A172 (cell line): Measurements from ENCODE around the gene ARPC5. TPM values are rescaled to one million over a fixed set of nuclear protein-coding genes. Genes with fewer than 3 reads are reported as not detected.

Source experiments
- DNase-seq: peaks from one replicate; pipeline ENCODE4 v3.0.0-alpha.2; 2015; ENCODE audit warnings: low spot score
- total RNA-seq: library from RNA; depleted of rRNA; stranded (reverse); fragments of >200 nt; shearing (Covaris generic); gene quantifications from 2 replicates; pipeline ENCODE4 v1.2.3, GENCODE V29; 2014

ARPC5 gene
- total RNA-seq, 1 experiment from 2014 or later: 446 TPM

DNA sequence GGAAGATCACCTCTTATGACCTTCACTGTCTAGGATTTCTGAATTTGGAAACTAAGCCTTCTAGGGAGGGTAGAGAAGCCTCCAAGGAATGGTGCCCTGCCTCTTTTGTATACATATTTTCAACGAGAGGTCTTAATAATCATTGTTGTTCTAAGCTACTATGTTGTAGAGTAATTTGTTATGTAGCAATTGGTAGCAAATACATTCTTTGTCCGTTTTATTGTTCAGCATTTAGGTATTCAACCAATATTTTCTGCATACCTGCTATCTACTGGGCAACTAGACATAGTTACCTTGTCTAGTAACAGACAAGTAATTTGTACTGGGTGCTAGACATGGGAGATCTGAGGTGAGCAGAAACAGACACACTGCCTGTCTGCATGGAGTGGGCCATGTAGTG lies 24.6 kb downstream of the ARPC5 start:
- no peak for DNase-seq

DNA sequence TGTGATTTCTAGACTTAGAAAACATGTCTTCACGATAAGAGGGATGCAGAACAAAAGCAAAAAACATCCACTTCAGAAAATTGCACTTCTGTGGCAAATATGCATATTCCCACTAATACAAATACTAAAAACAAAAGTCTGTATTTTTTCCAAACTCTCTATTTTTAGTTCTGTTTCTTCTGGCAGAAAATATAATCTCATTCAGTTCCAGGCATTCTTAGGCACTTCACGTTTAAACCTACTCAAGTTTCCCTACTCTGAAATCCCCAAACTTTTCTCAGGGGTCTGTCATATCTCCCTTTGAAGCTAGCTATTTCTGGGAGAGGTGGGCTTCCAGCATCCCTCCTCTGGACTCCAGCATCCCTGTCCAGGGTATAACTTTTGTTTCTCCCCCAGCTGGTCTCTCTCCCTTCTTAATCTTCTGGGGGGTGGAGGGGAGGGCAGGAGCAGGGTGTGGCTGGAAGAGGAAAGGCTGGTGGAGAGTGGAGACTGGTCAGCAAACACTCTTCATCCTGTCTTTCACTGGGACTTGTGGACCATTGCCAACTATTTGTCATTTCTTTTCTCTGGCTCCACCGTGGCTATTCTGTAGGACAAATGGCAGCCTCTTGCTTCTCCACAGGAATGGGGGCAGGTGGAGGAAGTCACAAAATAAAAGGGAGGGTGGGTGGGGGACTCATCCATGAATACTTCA lies 25.7 kb downstream of the ARPC5 start:
- DNase-seq: peak; percentile 73

DNA sequence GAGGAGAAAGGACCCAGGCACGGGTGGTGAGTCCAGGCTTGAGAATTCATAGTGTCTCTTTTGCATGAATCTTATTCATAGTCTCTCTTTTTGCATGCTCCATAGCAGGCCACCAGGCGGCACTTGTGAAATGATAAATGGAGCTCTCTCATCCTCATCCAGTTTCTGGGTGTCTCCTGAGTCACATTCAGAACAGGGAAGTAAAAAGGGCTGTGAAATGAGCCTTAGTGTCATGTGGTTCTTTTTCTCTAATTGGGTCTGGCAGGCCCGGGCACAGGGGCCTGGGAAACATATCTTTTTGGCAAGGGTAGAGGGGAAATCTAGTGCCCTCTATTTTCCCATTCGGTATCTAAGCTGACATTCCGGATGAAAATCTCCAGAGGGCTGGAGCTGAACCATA lies 26.3 kb downstream of the ARPC5 start:
- peak; percentile 78 for DNase-seq

DNA sequence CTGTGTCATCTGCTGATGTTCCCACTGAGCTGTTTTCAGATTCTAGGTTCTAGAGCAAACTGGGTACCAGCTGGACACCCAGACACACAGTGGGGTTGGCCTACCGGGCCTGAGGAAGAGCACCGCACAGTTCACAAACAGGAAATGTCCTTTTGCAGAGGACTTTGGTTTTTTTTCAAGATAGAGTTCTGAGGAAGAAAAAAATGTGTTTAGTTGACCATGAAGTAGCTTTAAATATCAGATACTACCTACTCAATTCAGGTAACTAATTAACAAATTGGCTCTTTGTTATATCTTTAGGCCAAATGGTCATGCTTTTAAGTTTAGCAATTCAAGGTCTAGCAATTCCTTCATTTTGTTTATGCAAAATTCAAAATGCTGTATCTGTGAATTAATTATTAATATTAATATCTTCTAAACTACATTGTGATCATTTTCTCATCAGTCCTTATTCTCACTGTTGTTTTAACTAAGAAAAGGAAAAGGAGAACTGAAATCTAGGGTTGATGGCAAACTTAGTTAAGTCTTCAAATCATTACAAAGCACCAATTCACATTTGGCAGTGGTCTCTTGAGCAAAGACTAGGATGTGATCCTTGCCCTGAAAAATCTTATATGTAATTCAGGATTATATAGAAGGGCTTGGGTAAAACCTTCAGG lies 28.1 kb downstream of the ARPC5 start:
- DNase-seq: no peak

DNA sequence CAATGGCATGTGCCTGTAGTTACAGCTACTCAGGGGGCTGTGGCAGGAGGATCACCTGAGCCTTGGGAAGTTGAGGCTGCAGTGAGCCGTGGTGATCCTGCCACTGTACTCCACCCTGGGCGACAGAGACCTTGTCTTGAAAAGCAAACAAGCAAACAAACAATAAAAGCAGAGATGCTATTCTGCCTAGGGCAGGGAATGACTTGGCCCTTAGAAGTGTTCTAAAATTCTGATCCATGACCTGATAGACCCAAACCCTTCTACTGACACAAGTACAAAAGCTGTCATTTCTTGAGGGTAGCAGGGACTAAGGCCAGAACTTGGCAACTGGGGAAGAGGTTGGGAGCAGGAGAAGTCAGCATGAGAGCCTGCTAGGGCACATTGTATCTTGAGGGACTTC lies 29.7 kb downstream of the ARPC5 start:
- no peak for DNase-seq

DNA sequence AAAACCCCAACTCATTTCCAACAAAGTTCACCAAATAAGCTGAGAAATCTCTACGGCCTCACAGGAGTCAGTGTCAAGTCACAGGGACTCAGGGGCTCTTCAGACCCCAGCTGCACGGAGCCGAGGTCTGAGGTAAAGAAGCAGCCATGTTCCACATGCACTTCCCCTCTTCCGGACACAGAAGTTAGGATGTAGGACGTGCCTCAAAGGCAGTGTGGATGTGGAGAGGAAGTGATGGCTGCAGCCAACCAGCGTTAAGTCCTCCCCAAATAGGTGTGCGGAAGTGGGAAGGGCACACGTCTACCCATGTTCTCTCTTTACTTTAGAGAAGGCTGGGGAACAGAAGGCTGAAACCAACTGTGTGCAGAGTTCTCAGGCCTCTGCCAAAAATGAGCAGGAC lies 30.8 kb downstream of the ARPC5 start:
- no peak for DNase-seq

DNA sequence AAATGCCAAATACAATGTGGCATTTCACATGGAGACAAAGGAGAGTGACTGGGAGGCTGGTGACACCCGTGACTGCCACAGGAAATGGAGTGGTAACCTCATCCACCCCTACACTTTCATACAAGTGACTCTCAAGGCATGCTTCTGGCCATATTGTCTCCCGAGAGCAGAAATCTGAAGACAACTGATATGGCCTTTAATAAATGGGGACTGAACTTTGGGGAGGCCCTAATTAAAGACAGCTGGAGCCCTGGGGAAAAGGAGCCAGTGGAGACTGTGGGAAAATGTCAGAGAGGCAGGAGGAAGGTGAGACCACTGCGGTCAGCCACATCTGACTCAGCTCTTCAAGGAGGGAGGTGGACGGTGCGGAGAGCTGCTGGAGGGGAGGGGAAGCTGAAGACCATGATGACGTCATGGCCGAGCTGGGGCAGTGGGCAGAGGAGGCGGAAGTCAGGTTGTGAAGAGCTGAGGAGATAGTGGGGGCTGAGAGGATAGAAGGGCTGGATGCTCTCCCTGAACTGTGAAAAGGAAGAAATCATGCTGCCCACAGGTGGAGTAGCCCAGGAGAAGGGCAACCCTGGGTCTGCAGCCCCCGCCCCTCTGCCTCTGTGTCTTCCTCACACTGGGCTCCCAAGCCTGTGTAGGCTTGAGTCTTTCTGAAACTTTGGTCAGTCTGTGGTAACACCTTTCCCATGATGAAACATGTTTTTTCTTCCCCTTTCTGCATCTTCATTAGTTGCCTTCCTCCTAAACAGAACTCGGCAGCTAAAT lies 31.4 kb downstream of the ARPC5 start:
- DNase-seq: peak; percentile 96

DNA sequence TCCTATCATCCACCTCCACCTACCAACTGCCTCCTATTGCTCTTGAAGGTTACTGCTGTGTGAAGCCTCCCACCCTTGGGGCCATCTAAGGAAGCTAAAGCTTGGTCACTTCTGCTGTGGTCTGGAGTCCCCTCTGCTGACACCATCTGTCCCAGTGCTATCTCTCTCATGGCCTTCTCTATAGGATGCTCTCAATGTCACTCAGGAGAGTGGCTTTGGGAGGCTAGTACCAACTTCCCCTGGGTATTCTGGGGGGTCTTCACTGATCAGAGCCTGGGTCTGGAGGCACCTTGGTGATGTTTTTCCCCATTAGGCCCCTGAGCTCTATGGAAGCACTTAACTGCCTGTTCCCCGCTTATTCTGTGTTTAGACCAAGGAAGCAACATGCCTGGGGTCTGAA lies 33.1 kb downstream of the ARPC5 start:
- no peak for DNase-seq

DNA sequence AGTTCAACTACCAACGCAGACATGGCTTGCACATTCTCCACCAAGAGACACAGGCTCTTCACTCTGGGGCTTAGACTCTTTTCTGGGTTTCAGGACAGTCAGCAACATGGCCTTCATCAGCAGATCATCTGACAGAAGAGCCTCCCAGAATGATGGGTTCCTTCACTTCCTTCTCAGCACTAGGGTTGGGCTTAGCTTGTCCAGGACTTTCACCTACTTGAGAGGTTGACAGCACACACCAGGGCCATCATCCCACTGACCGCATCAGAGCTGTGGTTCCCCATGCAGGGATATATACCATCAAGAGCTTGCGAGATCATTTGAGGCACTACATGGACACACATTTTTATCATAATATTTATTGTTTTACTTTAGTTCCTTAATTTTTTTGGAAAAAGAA lies 34.9 kb downstream of the ARPC5 start:
- no peak for DNase-seq

DNA sequence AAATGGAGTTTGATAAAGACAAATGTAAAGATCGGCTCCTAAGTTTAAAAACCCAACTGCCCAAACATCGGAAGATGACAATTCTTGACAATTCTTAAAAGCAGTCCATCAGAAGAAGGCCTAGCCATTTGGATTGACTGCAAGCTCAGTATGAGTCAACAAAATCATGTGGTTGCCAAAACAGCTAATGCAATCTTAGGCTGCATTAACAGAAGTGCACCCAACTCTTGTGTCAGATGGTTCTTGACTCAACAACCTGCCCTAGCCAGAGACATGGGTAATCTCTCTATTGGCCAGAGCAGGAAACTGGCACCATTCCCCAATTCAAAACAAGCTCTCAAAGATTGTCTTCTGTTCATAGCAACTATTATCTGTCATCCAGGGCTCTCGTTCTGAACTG lies 35.4 kb downstream of the ARPC5 start:
- DNase-seq: peak; percentile 60

DNA sequence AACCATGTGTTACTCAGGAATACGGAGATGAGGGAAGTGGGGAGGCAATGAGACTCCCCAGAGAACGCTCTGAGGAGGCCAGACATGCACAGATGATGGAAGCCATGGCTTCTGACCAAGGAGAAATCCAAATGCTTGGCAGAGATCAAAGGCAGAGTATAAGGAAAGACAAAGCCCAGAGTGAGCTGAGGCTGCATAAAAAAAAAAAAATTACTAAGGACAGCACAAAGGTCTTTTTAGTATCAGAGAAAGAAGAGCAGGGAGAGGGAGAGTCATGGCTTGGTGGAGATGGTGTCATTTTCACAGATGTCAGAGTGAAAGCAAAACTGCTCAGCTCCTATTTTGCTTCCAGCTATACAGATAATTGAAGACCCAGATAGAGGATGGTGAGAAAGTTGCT lies 37.2 kb downstream of the ARPC5 start:
- DNase-seq: no peak

DNA sequence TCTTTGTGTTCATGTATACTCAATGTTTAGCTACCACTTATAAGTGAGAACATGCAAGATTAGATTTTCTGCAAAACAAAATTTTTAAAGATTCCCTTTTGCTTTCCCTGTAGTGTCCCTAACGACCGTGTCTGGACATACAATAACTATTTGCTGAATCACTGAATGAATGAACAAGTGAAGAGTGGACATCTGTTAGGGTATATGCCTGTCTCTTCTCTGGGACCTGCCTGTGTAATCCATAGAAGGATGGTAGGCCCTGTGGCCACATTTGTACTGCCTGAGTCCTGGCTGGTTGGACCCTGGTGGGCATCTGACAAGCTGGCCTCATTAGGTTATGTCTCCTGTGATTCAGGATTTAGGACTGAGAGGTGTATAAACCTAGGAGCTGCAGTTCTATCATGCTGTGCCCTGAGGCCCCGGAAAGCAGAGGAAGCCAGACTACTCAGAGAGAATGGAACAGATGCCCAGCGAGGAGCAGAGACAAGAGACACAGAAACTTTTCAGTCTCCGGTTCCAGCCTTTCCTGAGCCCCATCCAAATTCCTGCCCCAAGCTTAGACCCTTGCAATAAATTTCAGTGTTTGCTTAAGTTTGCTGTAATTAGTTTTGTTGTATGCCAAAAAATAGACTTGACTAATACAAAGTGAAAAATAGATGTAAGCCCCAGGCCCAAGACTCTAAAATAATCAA lies 37.8 kb downstream of the ARPC5 start:
- no peak for DNase-seq

DNA sequence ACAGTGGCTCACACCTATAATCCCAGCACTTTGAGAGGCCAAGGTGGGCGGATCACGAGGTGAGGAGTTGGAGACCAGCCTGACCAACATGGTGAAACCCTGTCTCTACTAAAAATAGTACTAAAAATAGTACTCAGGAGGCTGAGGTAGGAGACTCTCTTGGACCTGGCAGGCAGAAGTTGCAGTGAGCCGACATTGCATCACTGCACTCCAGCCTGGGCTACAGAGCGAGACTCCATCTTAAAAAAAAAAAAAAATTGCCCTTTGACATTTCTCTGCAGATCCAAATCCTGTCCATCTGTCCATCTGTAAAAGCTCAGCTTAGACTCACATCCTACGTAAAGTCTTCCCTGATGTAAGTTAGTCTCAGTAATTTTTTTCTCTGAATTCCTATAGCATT lies 39.1 kb downstream of the ARPC5 start:
- no peak for DNase-seq

DNA sequence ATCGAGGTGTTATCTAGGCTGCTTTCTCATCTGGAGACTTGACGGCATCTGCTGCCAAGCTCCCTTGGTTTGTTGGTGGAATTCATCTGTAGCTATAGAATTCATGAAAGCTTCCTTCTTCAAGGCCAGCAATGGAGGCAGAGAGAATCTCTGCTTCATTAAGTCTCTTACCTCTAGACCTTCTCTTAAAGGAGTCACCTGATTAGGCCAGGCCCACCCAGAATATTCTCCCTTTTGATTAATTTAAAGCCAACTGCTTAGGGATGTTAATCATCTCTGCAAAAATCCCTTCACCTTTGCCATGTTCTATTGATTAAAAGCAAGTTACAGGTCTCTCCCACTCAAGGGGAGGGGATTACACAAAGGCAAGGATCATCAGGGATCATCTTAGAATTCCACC lies 40.0 kb downstream of the ARPC5 start:
- no peak for DNase-seq

DNA sequence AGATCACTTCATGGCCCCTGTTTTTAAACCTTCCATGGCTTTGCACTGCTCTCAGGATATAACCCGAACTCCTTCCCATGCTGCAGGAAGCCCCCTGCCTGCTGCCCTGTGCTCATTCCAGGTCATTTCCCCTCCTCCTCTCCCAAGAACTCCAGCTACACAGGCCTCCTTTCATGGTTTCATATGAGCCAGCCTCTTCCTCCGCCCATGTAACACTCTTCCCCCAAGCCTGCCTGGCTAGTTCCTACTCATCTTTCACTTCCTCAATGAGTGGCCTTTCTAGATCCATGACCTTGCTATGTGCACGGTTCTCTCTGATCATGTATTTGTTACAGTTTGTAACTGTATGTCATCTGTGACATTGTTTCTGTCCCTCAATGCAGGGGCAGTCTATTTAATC lies 42.2 kb downstream of the ARPC5 start:
- DNase-seq: no peak

DNA sequence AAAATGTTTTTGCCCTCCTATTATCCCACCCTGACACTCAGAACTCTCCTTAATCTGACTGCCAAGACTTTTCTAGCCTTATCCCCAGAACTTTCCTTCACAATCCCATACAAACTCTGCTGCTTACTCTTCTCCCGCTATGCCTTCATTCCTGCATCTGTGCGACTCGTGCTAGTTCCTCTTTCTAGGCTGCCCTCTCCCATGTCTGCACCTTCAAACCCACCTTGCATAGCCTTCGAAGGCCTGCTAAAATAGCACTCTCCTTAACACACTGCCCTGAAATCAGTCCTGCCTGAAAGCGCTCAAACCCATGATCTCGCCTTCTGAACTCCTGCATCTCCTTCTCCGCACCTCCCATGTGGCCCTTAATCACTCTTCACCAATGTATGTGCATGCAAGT lies 42.9 kb downstream of the ARPC5 start:
- DNase-seq: no peak

DNA sequence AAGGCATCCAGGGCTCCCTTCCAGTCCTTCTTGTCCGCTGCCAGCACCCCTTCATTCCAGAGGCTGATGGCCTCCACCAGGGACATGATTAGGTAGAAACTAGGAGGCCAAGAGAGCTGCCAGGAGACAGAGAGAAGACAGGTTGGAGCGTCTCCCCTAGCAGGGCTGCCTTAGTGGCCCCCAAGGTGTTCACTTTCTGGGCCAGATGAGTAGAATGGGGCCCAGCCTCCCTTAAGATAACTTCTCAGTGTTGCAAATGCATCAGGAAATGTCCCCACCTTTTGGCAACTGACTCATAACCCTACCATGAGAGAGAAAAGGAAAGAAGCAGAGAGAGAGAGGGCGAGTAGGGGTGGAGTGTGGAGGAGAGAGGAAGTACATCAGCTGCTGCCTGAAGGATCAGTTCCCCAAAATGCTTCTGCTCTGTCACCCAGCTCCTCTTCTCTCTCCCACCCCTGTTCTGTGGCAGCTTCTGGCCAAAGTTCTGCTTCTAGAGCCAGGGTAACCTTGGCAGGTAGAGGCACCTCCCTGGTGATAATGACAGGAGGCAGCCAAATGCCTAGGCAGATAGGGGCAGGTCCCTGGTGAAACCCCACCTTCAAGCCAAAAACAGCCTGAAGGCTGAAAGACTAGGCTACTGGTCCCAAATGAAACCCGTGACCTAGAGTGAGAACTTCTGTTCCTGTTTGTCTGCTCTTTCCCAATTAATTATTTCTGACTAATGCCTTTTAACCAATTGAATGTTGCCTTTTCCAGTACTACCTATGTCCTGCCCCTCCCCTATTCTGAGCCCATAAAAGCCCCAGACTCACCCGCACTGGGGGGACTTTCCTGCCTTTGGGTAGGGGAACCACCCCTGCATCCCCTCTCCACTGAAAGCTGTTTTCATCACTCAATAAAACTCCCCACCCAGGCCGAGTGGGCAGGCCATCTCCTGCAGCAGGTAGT lies 45.1 kb downstream of the ARPC5 start, which contains the start of gene NCF2:
TSS of gene NCF2 (minus strand) at position 216 of the 948 bp plus-strand sequence. CDS start at position 86, 130 bp downstream.
- DNase-seq: peak; percentile 51

DNA sequence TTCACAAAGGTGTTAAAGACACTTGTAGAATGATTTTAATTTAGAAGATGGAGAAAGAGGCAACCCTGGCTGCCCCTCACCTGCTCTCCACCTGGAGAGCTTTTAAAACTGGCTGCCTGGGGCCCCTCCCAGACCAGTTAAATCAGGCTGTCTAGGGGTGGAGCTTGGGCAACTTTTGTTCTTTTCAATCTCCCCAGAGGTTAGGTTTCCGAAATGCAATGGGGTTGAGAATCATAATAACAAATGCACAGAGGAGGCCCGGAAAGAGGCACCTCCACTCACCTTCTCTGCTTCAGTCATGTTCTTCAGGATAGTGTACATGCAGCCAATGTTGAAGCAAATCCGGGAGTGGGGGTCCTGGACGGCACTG lies 45.7 kb downstream of the ARPC5 start:
- DNase-seq: no peak

DNA sequence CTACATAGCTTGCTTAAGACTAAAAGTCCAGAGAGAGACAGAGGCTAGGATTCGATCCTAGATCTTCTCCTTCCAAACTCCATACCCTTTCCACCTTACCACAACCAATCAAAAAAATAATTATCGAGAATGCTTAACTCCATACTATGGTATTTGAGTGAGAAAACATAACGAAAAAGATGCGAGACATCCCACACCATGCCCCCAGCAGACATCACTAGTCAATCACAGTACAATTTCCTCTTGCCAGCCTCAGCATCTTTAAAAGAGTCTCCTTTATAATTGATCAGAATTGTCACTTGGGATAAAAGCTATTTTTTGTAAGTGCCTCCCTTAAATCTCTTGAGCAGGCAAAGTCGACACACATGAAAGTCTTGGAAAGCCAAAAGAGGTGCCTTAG lies 46.2 kb downstream of the ARPC5 start:
- no peak for DNase-seq

DNA sequence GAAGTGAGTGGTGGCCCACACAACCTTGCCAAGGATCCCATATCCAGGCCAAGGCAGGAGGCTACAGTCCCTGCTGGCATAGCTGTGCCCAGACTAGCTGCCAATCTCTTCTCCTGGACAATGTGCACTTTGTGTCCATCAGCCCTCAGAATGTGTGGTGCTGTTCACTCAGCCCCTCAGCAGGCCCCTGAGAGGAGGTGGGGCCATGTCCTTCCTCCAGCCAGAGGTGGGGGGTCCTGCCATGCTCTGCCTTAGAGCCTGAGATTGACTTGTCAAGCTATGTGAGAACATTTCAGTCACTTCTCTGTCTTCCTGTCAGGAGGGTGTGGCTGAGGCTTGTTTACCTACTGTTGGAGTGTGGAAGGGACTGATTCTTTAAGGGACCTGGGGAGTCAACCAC lies 46.8 kb downstream of the ARPC5 start:
- no peak for DNase-seq

DNA sequence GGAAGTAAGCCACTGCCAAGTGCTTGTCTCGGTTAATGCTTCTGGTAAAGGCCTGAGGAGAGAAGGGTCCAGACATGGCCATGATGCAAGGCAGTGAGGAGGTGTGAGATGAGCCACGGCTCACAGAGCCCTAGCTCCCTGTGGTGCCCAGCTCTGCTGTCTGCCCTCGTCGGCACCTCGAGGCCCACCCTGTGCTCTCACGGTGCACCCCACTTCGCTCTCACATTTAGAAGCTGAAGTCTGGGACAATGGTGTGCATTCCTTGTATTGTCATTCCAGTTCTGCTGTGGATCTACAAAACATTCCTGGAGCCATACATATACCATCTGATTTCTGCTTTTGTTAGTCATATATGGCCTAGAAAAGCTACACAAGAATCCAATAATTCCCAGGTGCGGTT lies 48.7 kb downstream of the ARPC5 start:
- no peak for DNase-seq
